ENCODE results near the gene COL5A1.

Gene COL5A1

DNA sequence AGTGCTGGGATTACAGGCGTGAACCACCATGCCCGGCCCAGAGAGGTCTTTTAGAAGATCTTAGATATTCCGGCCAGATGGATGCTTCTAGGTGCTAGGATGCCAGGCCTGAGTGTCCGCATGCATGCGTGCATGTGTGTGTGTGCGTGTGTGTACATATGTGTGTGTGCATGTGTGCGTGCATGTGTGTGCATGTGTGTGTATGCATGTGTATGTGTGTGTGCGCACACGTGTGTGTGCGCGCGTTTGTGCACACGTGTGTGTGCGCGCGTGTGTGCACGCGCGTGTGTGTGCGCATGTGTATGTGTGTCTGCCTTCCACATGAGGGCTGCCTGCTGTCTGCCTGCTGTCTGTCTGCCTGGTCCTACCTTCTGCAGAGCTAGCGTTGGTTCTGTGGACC lies 151.0 kb downstream of the COL5A1 start:
- no peak for DNase-seq (ENCODE audit: low read depth)
- H3K4me3 ChIP-seq (ENCODE audit: control insufficient read depth, low read depth, low read length) = no peak overlapping the region
- TF ChIP-seq, protein P1, sequence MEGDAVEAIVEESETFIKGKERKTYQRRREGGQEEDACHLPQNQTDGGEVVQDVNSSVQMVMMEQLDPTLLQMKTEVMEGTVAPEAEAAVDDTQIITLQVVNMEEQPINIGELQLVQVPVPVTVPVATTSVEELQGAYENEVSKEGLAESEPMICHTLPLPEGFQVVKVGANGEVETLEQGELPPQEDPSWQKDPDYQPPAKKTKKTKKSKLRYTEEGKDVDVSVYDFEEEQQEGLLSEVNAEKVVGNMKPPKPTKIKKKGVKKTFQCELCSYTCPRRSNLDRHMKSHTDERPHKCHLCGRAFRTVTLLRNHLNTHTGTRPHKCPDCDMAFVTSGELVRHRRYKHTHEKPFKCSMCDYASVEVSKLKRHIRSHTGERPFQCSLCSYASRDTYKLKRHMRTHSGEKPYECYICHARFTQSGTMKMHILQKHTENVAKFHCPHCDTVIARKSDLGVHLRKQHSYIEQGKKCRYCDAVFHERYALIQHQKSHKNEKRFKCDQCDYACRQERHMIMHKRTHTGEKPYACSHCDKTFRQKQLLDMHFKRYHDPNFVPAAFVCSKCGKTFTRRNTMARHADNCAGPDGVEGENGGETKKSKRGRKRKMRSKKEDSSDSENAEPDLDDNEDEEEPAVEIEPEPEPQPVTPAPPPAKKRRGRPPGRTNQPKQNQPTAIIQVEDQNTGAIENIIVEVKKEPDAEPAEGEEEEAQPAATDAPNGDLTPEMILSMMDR (IDR thresholded peaks at IDR 0.05; ENCODE audit: control insufficient read depth, insufficient read depth, low read depth, low read length, missing control alignments) = no peak

- TF ChIP-seq, protein P1 (IDR thresholded peaks at IDR 0.05; ENCODE audit: control insufficient read depth, insufficient read depth, low read depth, low read length, missing control alignments) = no peak
- no peak for DNase-seq (ENCODE audit: low read depth)
- no peak overlapping the region for H3K4me3 ChIP-seq (ENCODE audit: control insufficient read depth, low read depth, low read length)
Observed at GRCh38 chr9:134793288-134794188, 151.9 kb downstream of the COL5A1 start.

DNA sequence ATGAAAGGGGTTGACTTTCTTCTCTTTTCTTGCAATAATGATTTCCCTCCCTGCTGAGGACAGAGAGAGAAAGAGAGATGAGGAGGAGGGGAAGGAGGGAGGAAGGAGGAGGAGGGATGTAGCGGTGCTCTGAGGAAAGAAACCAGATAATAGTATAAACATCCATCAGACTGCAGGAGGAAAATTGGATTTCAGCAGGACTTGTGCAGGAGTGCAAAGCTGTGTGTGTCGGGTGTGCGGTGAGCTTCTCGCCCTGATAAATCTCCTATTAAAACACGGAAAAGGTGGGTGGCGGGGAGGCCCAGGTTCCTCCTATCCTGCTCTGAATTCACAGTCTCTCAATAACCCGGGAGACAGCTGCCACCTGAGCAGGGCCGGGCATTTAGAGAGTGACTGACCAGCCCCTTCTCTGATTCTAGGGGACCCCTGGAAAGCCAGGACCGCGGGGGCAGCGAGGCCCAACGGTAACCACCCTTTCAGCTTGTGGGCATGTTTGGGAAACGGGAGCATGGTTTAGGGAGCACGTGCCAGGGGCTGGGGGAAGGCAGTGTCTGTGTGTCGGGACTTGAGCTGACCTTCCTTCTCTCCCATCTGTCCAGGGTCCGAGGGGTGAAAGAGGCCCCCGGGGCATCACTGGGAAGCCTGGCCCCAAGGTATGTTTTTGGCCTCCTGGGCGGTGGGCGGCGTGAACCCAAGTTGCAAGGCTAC lies 153.2 kb downstream of the COL5A1 start:
- TF ChIP-seq, protein P1 (IDR thresholded peaks at IDR 0.05; ENCODE audit: control insufficient read depth, insufficient read depth, low read depth, low read length, missing control alignments) = no peak
- no peak overlapping the region for H3K4me3 ChIP-seq (ENCODE audit: control insufficient read depth, low read depth, low read length)
- DNase-seq (ENCODE audit: low read depth) = no peak

- no peak overlapping the region for H3K4me3 ChIP-seq (ENCODE audit: control insufficient read depth, low read depth, low read length)
- no peak for DNase-seq (ENCODE audit: low read depth)
- TF ChIP-seq, protein P1 (IDR thresholded peaks at IDR 0.05; ENCODE audit: control insufficient read depth, insufficient read depth, low read depth, low read length, missing control alignments) = no peak
Observed at GRCh38 chr9:134795446-134795845, 153.8 kb downstream of the COL5A1 start.

GRCh38 chr9:134796882-134797281 lies 155.3 kb downstream of the COL5A1 start:
- no peak for DNase-seq (ENCODE audit: low read depth)
- TF ChIP-seq, protein P1 (IDR thresholded peaks at IDR 0.05; ENCODE audit: control insufficient read depth, insufficient read depth, low read depth, low read length, missing control alignments) = no peak
- no peak overlapping the region for H3K4me3 ChIP-seq (ENCODE audit: control insufficient read depth, low read depth, low read length)

GRCh38 chr9:134800791-134801339 lies 159.3 kb downstream of the COL5A1 start:
- no peak for DNase-seq (ENCODE audit: low read depth)
- H3K4me3 ChIP-seq (ENCODE audit: control insufficient read depth, low read depth, low read length) = no peak overlapping the region
- TF ChIP-seq, protein P1 (IDR thresholded peaks at IDR 0.05; ENCODE audit: control insufficient read depth, insufficient read depth, low read depth, low read length, missing control alignments) = no peak
